Sciatic nerve (tissue), 2 donors: ENCODE measurements around the gene SAPCD2. TPM values are rescaled to one million over a fixed set of nuclear protein-coding genes. Genes with fewer than 3 reads are reported as not detected.
"Not testable (repeated sequence)": the region's sequence is repeated elsewhere in the genome, so short reads cannot be mapped to it uniquely, and the experiment has no call there.

ENCODE experiments used
- ATAC-seq: fragments of 200-7000 bp; cut with Tn5 transposase; one replicate; pipeline ENCODE4 v1.9.1; 2020; ENCODE audit warnings: mild to moderate bottlenecking, moderate library complexity
- DNase-seq: peaks from one replicate; pipeline ENCODE4 v3.0.0-alpha.2; 2020; ENCODE audit warnings: low spot score
- intact Hi-C: fragments of 100-400 bp; cut with DNase I; formaldehyde crosslinking; loops from one replicate; pipeline ENCODE4 v1.14.2; 2022
- total RNA-seq: library from RNA; stranded (reverse); fragmentation: NEBNext Ultra II Directional; extraction: Animal tissue kit (Norgen Biotek cat#: 25700); gene quantifications from one replicate; pipeline ENCODE4 v1.2.1, GENCODE V29; 2021
- donor health status: DM: no; HTN: no; CAD: no.
- donor health status: DM: no; HTN: no; CAD: no.

SAPCD2 gene
- total RNA-seq, 1 donor from 2014 or later, result 0.36 TPM

DNA sequence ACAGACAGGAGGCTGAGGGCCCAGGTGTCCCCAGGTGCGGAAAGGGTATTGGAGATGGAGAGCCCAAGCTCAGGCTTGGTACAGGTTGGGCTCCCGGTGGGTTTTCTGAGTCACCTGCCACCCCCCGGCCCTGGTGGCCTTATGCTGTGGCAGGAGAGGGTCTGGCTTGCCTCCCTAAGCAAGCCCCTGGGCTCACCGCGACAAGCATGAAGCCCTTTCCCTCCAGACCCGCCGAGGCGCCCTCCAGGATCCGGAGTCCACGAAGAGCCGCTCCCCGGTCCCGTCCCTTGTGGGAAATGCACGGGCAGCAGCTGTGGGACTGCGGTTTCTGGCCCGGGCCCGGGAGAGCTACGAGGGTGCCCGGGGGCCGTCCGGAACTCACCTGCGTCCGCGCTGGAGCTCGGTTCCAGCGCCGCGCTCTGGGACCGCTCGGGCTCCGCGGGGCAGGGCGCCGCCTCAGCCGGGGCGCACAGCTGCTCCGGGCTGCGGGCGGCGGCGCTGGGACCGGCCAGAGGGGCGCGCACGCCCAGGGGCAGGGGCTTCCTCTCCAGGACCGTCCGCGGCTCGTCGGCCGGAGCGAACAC is 757 bp downstream of the SAPCD2 start:
- no peak for ATAC-seq
- peak; percentile 60 for DNase-seq
- intact Hi-C loops, result no loop called here

DNA sequence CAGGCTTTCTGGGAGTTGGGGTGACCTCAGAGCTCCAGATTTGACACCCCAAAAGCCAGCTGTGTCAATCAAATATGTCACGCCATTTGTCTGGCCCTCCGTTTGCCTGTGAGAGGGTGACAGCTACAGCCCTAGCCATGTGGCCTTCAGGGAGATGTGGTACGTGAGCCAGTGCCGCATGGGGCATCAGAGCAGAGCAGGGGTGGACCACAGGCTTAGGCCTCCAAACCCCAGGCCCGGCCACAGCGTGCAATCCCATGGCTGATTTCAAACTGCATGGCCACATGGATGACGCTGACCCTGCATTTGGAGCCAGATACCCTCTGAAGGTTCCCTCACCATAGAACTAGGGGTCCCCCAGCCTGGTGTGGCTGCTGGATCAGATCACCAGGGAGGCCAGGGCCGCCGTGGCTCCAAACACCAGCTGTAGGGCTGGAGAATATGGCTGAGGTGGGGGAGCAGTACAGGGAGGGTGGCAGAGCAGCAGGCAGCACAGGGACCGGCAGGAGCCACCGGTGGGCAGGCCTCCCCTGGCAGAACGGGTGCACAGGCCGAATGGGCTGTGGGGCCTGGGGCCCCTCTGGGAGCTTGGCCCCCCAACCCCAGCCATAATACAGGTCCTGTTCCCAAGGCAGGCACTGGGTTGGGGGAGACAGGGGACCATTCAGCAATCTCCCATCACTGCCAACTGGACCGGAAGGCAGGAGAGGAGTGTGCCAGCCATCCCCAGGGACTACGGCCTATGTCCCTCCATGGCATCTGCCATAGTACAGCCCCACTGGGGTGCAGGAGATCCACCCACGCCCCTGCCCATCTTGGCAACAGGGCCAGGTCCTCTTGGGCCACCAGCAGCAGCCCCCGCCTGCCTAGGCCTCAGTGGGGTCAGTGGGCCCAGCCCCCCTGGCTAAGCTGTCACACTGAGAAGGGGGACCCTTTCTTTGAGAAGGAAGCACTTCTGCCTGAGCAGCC is 1.5 kb downstream of the SAPCD2 start:
- DNase-seq (peak; percentile 60), ATAC-seq (no peak)
- intact Hi-C loops, result no loop called here

DNA sequence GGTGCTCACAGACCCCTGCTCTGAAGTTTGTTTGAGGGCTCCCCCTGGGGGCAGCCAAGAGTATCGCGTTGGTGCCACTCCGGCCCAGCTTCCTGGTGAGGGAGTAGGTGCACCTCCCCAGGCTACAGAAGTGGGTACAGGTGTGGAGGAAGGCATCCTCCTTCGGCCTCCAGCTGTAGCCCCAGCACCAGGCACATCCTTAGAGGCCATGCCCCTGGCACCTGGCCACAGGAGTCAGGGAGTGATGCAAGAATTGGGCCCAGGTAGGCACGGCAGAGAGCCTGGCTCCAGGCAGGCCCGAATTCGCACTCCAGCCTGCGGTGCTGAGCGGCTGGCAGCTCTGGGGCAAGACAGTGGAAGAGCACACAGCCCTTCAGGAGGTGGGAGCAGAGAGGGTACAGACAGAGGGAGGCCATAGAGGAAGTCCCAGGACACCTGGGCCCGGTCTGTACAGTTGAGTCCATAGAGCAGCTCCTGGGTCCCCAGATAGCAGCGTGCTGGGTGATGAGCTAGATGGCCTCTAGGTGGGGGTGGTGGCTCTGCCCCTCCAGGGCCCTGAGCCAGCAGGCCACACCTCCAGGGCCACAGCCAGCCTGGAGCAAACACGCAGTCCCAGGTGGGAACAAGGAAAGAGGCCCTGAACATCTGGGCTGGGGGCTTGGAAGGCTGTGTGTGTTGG is 2.4 kb downstream of the SAPCD2 start:
- peak; percentile 54 for ATAC-seq
- intact Hi-C loops, result no loop called here
- DNase-seq, result peak; percentile 86

DNA sequence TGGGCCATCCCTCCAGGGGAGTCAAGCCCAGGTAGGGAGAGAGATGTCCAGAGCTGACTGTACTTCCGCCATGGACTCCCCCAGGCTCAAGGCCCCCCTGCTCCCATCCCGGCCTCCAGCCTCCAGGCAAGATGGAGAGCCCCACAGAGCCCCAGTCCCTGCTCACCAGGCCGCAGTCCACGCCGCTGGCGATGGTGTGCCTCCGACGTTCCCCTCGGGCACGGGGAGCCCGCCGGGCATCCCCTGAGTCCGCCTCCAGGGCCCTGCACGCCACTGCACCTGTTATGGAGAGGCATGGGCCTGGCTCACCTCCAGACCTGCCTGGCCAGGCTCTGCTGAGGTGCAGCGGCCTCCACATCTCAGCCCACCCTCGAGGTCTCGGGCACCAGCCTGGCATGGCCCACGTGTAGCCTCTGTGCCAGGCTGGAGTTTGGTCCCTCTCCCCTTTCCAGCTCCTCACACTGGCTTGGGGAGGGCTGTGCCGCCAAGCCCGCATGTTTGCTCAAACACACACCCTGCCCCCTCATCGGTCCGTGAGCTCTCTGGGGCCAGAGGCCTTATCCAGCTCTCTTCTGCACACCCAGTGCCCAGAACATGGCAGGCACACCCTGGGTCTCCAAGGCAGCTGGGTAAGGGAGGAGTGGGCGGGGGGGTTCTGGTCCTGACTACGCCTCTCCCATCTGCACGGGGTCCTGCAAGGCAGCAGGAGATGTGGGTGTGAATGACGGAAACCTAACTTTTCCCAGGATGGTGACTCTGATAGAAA is 4.1 kb downstream of the SAPCD2 start:
- no peak for DNase-seq
- no peak for ATAC-seq
- intact Hi-C loops, result no loop called here

DNA sequence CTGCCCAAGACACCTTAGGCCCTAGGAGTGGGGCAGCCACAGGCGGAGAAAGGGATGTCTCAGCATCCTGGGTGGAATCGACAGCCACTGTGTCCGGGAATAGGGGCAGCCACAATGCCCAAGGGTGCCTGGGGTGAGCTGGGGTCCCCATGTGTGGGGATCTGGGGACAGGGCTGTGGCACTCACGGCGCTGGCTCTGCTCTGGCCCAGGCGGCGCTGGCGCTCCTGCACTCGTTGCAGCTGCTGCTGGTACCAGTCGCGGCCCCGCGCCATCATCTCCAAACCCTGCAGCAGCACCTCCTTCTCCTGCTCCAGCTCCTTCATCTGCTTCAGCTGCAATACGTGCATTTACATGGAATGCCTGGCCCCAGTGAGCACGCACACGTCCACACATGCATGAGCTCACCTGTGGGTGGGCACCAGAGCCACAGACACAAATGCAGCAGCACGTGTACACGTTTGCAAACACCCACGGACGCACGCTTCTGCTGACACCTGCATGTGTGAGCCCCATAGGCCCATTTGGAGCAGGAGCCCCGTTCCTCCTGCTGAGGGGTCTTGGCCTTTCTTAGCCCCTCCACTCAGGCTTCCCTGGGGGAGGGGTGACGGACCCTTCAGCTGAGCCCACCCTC is 4.9 kb downstream of the SAPCD2 start:
- intact Hi-C loops, result no loop called here
- DNase-seq (no peak), ATAC-seq (no peak)

DNA sequence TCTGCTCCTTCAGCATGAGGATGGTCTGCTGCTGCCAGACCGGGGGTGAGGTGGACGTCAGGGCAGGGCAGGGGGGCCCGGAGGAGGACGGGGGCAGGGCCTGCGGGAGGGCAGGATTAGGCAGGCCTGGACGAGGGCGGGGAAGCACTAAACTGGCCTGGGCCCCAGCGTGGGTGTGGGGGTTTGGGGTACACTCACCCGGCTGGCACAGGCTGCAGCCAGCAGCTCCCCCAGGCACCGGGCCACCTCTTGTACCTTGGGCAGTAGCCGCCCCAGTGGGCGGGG is 5.5 kb downstream of the SAPCD2 start:
- no peak for ATAC-seq
- intact Hi-C loops, result no loop called here
- no peak for DNase-seq

DNA sequence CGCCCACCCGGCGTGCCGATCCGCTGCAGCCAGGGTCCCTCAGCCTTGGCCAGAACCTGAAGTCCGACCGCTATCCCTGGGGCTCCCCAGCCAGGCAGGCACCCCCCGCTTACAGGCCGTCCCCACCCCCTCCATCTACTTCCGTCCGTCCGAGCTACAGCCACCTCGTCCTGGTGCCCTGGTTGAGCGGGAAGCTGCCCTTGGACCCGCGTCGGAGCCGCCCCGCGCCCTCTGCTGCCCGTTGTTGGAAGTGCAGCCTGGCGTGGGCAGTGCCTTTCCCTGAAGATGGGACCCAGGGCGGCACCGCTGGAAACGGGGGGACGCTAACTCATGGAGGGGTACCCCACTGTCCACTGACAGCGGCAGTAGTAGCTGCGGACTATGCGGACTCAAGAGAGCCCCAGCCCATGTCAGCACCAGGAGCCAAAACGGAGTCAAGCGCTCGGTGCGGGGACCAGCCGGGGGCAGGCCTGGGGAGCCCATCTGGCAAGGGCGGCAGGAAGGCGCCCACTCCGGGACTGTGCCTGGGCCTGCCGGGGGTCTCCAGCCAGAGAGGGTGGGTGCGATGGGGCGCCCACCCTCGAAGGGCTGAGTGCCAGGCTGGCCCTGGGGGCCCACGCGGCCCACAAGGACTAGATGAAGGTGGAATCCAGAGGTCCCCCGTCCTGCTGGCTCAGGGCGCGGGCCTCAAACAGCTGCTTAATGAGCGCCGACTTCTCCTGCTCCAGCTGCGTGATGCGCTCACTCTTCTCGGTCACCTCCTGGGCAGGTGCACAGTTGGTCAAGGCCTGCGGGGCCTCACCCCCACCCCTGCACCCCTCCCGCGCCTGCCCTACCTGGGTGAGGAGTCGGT is 6.1 kb downstream of the SAPCD2 start:
- peak; percentile 86 for DNase-seq

DNA sequence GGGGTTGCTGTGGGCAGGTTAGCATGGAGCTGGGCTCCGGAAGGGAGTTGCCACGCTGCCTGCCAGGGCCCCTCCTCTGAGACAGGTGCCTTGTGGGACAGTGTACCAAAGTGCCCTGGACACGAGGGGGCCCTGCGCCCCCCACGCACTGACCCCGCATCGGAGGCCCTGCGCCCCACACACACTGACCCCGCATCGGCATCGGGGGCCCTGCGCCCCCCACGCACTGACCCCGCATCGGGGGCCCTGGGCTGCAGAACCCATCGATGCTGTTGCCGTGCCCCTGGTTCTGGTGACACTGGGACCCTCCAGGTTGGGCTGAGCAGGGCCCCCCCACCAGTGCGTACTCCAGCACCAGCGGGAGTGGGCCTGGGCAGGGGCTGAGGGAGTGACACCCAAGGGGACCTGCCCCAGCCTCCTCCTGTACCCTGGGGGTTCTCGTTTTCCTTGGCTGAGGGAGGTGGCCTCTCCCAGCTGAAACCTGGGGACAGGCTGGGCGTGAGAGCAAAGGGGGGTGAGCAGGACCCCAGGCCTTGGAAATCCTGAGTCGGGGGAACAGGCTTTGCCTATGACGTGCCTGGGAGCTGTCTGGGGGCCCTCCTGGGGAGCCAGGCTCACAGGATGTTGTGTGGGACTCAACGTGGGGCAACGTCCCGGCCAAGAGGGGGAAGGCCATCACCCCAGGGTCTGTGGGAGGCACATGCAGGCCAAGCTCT is 6.9 kb downstream of the SAPCD2 start:
- ATAC-seq (no peak), DNase-seq (no peak)
- intact Hi-C loops, result no loop called here

More for the DNA sequence above, 6.1 kb downstream of the SAPCD2 start:
- peak; percentile 77 for ATAC-seq
- intact Hi-C loops, result no loop called here

DNA sequence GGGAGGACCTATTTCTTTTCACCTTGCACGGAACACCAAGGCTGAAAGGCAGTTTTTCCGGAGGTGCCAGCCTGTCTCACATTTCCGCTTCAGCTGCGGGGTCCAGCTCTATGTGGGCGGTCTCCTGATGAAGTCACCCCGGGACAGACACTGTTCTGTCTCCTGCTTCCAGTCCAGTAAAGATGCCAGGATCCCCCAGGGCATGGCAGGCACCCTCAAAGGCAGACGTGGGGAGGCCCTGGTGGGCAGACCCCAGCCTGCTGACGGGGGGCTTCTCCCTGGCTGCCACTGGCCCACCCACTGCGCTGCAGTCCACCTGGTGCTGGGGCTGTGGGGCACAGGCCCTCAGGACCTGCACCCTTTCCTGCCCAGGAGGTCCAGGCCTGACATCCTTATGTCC is 7.6 kb downstream of the SAPCD2 start:
- DNase-seq, intact Hi-C loops, ATAC-seq: not testable (repeated sequence)

DNA sequence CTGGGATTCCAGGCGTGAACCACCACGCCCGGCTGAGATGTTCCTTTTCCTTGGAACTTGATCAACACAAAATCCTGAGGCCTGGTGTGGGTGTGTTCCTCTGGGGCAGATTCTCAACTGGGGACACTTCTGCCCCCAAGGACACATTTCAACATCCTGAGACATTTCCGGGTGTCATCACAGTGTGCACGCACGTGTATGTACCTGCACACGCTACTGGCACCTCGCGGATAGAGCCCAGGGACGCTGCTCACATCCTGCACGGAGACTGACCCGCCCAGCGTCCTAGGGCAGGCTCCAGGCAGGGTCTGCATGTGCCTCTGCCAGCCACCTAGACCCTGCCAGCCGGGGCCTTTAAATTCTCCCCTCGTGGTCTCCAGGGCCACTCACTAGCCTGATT is 8.0 kb downstream of the SAPCD2 start:
- intact Hi-C loops, result no loop called here
- ATAC-seq (no peak), DNase-seq (no peak)

DNA sequence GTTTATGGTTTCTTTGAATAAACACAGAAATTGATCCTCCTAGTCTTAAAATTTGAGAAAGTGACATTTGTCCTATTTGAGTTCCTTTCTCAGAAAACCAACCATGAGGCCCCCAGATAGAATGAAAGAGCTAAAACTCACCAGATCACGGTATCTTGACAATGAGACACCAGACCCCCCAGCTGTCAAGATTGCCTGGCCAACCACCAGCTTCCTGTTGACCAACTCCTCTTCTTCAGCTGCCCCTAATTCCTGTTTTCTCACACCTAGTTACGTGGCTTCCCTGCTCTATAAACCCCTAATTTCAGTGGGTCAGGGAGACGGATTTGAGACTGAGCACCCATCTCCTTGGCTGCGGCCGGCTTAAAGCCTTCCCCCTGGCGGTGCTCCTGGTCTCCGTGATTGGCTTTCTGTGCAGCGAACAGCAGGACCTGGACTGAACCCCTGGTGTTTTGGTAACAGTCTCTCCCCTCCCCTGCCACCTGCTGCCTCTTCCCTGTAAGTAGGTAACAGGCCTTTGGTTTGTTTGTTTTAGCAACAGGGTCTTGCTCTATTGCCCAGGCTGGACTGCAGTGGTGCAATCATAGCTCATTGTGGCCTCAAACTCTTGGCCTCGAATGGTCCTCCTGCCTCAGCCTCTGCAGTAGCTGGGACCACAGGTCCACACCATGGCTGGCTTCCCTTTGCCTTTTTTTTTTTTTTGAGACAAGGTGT is 11.7 kb downstream of the SAPCD2 start:
- intact Hi-C loops, result no loop called here
- ATAC-seq, result no peak
- no peak for DNase-seq

DNA sequence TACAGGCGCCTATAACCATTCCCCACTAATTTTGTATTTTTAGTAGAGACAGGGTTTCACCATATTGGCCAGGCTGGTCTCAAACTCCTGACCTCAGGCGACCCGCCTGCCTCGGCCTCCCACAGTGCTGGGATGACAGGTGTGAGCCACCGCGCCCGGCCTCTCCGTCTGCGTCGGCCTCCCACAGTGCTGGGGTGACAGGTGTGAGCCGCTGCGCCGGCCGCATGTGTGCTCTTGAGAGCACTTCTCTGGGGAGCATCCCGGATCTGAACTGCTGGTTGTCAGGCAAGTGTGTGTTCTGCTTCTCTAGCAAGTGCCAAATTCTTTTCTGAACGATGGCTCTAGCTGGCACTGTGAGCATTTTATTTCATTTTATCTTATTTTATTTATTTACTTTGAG is 12.8 kb downstream of the SAPCD2 start:
- intact Hi-C loops, result no loop called here
- DNase-seq (no peak), ATAC-seq (no peak)

DNA sequence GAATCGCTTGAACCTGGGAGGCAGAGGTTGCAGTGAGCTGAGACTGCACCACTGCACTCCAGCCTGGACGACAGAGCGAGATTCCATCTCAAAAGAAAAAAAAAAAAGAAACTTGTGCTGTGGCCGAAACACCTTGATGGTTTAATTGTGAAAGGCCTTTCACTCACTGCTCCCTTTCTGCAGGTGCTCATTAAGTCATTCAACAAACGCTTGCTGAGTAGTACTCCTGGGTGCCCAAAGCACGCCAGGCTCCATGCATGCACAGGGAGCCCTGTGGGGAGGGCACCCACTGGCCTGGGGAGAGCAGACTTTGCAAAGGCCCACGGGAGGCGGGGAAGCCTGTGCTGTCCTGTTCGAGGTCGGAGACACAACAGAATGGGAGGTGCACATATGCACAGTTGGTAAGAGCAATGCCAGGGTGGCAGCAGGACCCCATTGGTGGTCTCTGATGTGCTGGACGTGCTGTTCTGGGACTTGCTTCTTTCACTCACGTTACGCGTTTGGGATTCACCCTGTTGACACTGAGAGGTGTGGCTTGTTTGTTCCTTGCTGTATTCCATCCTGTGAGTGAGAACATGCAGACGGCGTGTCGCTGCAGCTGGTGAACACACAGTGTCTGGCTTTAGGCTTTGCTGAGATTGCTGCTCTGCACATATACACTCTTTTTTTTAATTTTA is 13.5 kb downstream of the SAPCD2 start:
- ATAC-seq, result no peak
- intact Hi-C loops, result no loop called here

DNA sequence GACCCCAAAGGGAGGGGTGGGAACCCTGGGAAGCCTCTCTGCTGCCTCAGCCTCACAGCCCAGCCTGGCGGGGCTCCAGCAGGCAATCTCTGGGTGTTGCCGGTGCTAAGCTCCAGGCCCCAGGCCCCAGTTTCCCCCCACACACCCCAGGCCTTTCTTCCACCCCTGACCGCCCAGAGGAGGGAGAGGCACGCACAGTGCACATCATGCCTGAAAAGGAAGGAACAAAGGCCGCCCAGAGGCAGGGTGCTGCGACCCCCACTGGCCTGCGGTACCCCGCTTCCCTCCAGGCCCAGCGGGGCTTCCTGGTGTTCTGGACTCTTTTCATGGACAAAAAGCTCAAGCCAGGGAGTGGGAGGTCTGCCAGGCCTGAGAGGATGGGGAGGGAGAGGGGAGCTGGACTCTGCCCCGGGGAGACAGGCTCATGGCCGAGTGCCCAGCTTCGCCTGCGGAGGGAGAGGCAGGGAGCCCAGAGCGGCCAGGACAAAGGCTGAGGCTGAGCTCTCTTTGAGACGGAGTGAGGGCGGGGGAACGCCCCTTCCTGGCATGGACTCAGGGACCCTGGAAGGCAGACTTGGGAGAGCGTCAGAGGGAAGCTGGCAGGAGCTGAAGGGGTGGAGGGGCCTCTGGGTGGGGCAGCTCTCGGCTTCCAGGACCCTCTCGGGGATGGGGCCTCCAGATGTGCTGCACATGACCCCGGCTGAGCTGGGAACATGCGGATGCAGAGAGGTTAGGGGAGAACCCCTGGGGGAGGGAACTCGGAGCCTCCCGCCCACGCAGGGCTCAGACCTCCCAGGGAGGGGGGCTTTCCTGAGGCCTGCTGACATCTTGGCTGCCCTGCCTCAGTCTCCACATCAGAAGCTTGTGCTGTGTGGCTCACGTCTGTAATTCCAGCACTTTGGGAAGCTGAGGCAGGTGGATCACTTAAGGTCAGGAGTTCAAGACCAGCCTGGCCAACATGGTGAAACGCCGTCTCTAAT is 14.7 kb downstream of the SAPCD2 start:
- DNase-seq (peak; percentile 95), ATAC-seq (peak; percentile 92)

More for the DNA sequence above, 13.5 kb downstream of the SAPCD2 start:
- DNase-seq, result no peak

DNA sequence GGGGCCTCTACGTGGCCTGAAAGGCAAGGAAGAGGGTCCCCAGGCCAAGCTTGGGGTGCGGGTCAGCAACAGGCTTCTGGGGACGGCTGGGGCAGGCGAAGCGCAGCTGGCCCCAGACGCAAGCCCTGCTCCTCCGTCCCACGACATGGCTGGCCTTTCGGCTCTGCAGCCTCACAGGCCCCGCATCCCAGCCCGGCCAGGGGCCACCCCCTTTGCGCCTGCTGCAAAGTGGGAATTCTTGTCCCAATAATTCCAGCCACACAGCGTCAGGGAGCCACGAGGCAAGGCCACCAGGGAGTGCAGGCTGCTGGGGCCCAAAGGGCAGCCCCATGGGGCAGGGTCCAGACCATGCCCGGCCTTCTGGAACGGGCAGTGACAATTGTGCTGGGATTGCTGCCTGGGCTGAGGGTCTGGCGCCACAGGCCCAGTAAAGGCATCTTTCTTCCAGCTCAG is 15.4 kb downstream of the SAPCD2 start:
- DNase-seq (no peak), ATAC-seq (peak; percentile 6)
- intact Hi-C loops, result no loop called here

More for the DNA sequence above, 14.7 kb downstream of the SAPCD2 start:
- intact Hi-C loops, result no loop called here
